HL-60 (cell line): ENCODE data around the gene HMX3.

ENCODE experiments used
- CTCF ChIP-seq: IDR thresholded peaks from one replicate; pipeline ENCODE4 v1.5.1; 2011; ENCODE audit warnings: low read length, control low read depth, inconsistent platforms; ENCODE audit not compliant: insufficient read depth
- GABPA ChIP-seq: IDR thresholded peaks from 2 replicates; pipeline ENCODE4 v1.6.1; 2012; ENCODE audit warnings: low read depth
- POLR2AphosphoS5 ChIP-seq: IDR thresholded peaks from 2 replicates; pipeline ENCODE4 v1.6.1; 2012; ENCODE audit warnings: low read depth
- REST ChIP-seq: IDR thresholded peaks from 2 replicates; pipeline ENCODE4 v1.6.1; 2012; ENCODE audit warnings: low read depth; ENCODE audit not compliant: insufficient replicate concordance
- SPI1 ChIP-seq: IDR thresholded peaks from 2 replicates; pipeline ENCODE4 v1.6.1; 2012; ENCODE audit warnings: low read depth, mild to moderate bottlenecking, borderline replicate concordance

- no peak for TF ChIP-seq CTCF
- TF ChIP-seq SPI1 = no peak
- TF ChIP-seq POLR2AphosphoS5 = no peak
- TF ChIP-seq REST = no peak
- no peak for TF ChIP-seq GABPA
Measured at GRCh38 chr10:123101872-123102271, 33.9 kb upstream of the HMX3 start.
